K562 (cell line): Measurements from ENCODE around the gene MGA. TPM values are rescaled to one million over a fixed set of nuclear protein-coding genes. Genes with fewer than 3 reads are reported as not detected.

Experiments
- CBX8 ChIP-seq: fragments of 200-600 bp; sonication (generic); IDR thresholded peaks from 2 replicates; pipeline ENCODE4 v1.6.1; 2012; ENCODE audit warnings: borderline replicate concordance, mixed run types, low read depth, mild to moderate bottlenecking, moderate library complexity, mixed read lengths, low read length, control low read depth, inconsistent platforms; ENCODE audit not compliant: poor library complexity, severe bottlenecking; ENCODE audit errors: extremely low read depth
- CHD4 ChIP-seq: fragments of 200-600 bp; sonication (generic); IDR thresholded peaks from 3 replicates; pipeline ENCODE4 v1.6.1; 2012; ENCODE audit warnings: low read depth, mild to moderate bottlenecking, mixed read lengths, low read length, inconsistent platforms; ENCODE audit not compliant: insufficient read depth, insufficient replicate concordance, poor library complexity, severe bottlenecking
- CREM ChIP-seq: IDR thresholded peaks from 2 replicates; pipeline ENCODE4 v1.6.1; 2014; ENCODE audit warnings: antibody characterized with exemption, low read depth
- HDGF ChIP-seq: fragments of 450-650 bp; IDR thresholded peaks from 2 replicates; pipeline ENCODE4 v1.6.1; 2016
- HMGN3 ChIP-seq: IDR thresholded peaks from 2 replicates; pipeline ENCODE4 v1.6.1; 2011; ENCODE audit warnings: borderline replicate concordance, low read depth, mild to moderate bottlenecking, mixed read lengths, low read length; ENCODE audit not compliant: insufficient read length; ENCODE audit errors: extremely low read depth
- MTA2 ChIP-seq: fragments of 450-650 bp; IDR thresholded peaks from 2 replicates; pipeline ENCODE4 v1.6.1; 2016; ENCODE audit warnings: low read depth
- NR2F6 ChIP-seq: fragments of 450-650 bp; formaldehyde crosslinking; IDR thresholded peaks from 2 replicates; pipeline ENCODE4 v1.4.0; 2020; ENCODE audit warnings: mild to moderate bottlenecking
- POLR2AphosphoS5 ChIP-seq: IDR thresholded peaks from 2 replicates; pipeline ENCODE4 v1.6.1; 2011; ENCODE audit warnings: mild to moderate bottlenecking, low read depth, low read length, moderate library complexity; ENCODE audit not compliant: control insufficient read depth, insufficient read depth
- SLC30A9 ChIP-seq: fragments of 250-450 bp; sonication (Bioruptor Pico); IDR thresholded peaks from 2 replicates; pipeline ENCODE4 v1.8.0; 2022; ENCODE audit warnings: mild to moderate bottlenecking, moderate library complexity
- ZNF551 ChIP-seq: fragments of 250-450 bp; sonication (Bioruptor Pico); IDR thresholded peaks from 2 replicates; pipeline ENCODE4 v1.5.0; 2021; ENCODE audit warnings: mild to moderate bottlenecking, moderate library complexity
- polyA plus RNA-seq, 8 experiments: library from polyadenylated mRNA; depleted of rRNA in 4 of 8; stranded (reverse) in 5 of 8; unstranded in 3 of 8; fragments of >200 nt; fragmentation: Nextera tagmentation in 2 of 8; fragmentation: Illumina TruSeq in 1 of 8; extraction: Ambion mirVana in 2 of 8; extraction: Trizol in 1 of 8; gene quantifications; 2 replicates each; pipeline versions ENCODE4 v1.2.1 to v1.2.3, GENCODE V29; 2011 to 2014; ENCODE audit warnings: inconsistent platforms in 1 of 8, missing spikeins in 1 of 8
- total RNA-seq, 7 experiments: library from RNA; depleted of rRNA in 6 of 7; stranded (reverse); fragments of >200 nt in 6 of 7; fragmentation: Illumina TruSeq in 2 of 7; extraction: Trizol in 2 of 7; gene quantifications; 2 replicates each; pipeline versions ENCODE4 v1.2.1 to v1.2.3, GENCODE V29; 2011 to 2021; ENCODE audit warnings: low replicate concordance in 1 of 7
- TF ChIP-seq, protein P1 (sequence below), 2 experiments: fragments of 450-650 bp; IDR thresholded peaks; 2 replicates each; pipeline ENCODE4 v1.6.1; 2016; ENCODE audit warnings: mild to moderate bottlenecking in 2 of 2, borderline replicate concordance in 1 of 2, low read depth in 1 of 2, moderate library complexity in 1 of 2
- TF ChIP-seq, protein P2 (sequence below): fragments of 450-650 bp; IDR thresholded peaks from 2 replicates; pipeline ENCODE4 v1.6.1; 2016
- TF ChIP-seq, protein P3 (sequence below): fragments of 250-450 bp; sonication (Bioruptor Pico); IDR thresholded peaks from 2 replicates; pipeline ENCODE4 v1.8.0; 2021; ENCODE audit warnings: moderate library complexity, mild to moderate bottlenecking, inconsistent platforms
- TF ChIP-seq, protein P4 (sequence below): fragments of 250-450 bp; sonication (Bioruptor Pico); IDR thresholded peaks from 2 replicates; pipeline ENCODE4 v1.9.0; 2021; ENCODE audit warnings: mild to moderate bottlenecking, inconsistent platforms

The MGA gene
- total and polyA plus RNA-seq, 9 of the 15 experiments (the other 6 are each of a cell fraction or from before 2014, with no cell fraction given), result 4.7 to 56.1 (median 21.1) TPM

GRCh38 chr15:41774062-41774881 lies 114.1 kb downstream of the MGA start, which contains the start of gene MAPKBP1 (continued):
- TF ChIP-seq, protein P1, sequence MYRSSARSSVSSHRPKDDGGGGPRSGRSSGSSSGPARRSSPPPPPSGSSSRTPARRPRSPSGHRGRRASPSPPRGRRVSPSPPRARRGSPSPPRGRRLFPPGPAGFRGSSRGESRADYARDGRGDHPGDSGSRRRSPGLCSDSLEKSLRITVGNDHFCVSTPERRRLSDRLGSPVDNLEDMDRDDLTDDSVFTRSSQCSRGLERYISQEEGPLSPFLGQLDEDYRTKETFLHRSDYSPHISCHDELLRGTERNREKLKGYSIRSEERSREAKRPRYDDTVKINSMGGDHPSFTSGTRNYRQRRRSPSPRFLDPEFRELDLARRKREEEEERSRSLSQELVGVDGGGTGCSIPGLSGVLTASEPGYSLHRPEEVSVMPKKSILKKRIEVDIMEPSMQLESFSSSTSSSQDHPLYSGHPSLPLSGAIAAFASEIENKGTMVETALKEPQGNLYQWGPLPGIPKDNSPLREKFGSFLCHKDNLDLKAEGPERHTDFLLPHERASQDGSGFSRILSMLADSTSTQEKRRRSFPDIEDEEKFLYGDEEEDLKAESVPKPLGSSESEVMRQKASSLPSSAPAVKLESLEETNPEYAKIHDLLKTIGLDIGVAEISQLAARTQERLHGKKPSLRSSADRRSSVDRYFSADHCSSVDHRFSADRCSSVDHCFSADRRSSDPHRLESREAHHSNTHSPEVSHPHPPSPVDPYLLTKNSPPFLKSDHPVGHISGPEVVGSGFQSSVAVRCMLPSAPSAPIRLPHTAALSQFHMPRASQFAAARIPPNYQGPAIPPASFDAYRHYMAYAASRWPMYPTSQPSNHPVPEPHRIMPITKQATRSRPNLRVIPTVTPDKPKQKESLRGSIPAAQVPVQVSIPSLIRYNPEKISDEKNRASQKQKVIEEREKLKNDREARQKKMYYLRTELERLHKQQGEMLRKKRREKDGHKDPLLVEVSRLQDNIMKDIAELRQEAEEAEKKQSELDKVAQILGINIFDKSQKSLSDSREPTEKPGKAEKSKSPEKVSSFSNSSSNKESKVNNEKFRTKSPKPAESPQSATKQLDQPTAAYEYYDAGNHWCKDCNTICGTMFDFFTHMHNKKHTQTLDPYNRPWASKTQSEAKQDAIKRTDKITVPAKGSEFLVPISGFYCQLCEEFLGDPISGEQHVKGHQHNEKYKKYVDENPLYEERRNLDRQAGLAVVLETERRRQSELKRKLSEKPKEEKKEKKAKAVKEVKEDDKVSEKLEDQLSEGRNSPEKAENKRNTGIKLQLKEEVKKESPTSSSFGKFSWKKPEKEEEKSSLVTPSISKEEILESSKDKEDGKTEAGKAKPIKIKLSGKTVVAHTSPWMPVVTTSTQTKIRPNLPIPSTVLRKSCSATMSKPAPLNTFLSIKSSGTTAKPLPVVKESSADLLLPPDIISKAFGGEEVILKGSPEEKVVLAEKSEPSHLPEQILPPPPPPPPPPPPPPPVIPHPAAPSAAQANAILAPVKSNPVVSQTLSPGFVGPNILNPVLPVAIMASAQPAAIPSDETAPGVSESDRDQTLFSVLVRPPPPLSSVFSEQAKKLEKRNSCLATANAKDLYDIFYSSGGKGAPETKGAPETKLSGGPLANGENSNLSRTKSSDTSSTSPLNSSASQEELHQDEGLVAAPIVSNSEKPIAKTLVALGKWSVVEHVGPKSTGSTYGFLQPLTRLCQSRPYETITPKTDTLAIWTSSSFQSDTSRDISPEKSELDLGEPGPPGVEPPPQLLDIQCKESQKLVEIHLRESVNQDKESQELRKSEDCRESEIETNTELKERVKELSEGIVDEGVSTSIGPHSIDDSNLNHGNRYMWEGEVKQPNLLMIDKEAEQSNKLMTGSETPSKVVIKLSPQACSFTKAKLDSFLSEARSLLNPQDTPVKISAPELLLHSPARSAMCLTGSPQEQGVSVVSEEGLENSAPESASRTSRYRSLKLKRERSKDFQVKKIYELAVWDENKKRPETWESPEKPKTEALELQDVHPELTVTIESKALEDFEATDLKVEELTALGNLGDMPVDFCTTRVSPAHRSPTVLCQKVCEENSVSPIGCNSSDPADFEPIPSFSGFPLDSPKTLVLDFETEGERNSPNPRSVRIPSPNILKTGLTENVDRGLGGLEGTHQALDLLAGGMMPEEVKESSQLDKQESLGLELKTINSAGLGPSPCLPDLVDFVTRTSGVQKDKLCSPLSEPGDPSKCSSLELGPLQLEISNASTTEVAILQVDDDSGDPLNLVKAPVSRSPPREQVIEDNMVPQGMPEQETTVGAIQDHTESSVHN (IDR thresholded peaks at IDR 0.05; ENCODE audit: borderline replicate concordance in 1 of 2, low read depth in 1 of 2), result no peak
- TF ChIP-seq CBX8, result no peak
- TF ChIP-seq POLR2AphosphoS5, result no peak
- 0 out of 2 replicates have a peak, but pooled peaks have one; percentile 19 for TF ChIP-seq MTA2
- TF ChIP-seq HMGN3, result peak; percentile 96
- no peak for TF ChIP-seq ZNF551 (CRISPR knock-in tag)
- TF ChIP-seq CHD4, result no peak
- TF ChIP-seq, protein P2, sequence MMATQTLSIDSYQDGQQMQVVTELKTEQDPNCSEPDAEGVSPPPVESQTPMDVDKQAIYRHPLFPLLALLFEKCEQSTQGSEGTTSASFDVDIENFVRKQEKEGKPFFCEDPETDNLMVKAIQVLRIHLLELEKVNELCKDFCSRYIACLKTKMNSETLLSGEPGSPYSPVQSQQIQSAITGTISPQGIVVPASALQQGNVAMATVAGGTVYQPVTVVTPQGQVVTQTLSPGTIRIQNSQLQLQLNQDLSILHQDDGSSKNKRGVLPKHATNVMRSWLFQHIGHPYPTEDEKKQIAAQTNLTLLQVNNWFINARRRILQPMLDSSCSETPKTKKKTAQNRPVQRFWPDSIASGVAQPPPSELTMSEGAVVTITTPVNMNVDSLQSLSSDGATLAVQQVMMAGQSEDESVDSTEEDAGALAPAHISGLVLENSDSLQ, result 0 out of 2 replicates have a peak, but pooled peaks have one; percentile 26
- no peak for TF ChIP-seq HDGF
- peak; percentile 79 for TF ChIP-seq CREM
- TF ChIP-seq NR2F6 (CRISPR knock-in tag), result no peak
- no peak for TF ChIP-seq SLC30A9 (CRISPR knock-in tag)
- TF ChIP-seq, protein P3, sequence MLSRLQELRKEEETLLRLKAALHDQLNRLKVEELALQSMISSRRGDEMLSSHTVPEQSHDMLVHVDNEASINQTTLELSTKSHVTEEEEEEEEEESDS (CRISPR knock-in tag), result no peak
- TF ChIP-seq, protein P4, sequence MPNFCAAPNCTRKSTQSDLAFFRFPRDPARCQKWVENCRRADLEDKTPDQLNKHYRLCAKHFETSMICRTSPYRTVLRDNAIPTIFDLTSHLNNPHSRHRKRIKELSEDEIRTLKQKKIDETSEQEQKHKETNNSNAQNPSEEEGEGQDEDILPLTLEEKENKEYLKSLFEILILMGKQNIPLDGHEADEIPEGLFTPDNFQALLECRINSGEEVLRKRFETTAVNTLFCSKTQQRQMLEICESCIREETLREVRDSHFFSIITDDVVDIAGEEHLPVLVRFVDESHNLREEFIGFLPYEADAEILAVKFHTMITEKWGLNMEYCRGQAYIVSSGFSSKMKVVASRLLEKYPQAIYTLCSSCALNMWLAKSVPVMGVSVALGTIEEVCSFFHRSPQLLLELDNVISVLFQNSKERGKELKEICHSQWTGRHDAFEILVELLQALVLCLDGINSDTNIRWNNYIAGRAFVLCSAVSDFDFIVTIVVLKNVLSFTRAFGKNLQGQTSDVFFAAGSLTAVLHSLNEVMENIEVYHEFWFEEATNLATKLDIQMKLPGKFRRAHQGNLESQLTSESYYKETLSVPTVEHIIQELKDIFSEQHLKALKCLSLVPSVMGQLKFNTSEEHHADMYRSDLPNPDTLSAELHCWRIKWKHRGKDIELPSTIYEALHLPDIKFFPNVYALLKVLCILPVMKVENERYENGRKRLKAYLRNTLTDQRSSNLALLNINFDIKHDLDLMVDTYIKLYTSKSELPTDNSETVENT (CRISPR knock-in tag), result peak; percentile 14
